NT2/D1 (cell line): ENCODE measurements around the gene IGF2BP2.

Source experiments
- DNase-seq: peaks from one replicate; pipeline ENCODE4 v3.0.0-alpha.2; 2011; ENCODE audit warnings: low read depth, low spot score
- H3K27me3 ChIP-seq: 2 replicates; pipeline ENCODE4 v1.6.0; 2011; ENCODE audit warnings: mild to moderate bottlenecking; ENCODE audit not compliant: insufficient read length, insufficient read depth
- H3K36me3 ChIP-seq: 2 replicates; pipeline ENCODE4 v1.6.1; 2011; ENCODE audit warnings: mild to moderate bottlenecking, low read length, mixed read lengths; ENCODE audit not compliant: insufficient read depth, insufficient read length
- H3K4me1 ChIP-seq: 2 replicates; pipeline ENCODE4 v1.5.1; 2011; ENCODE audit not compliant: insufficient read depth, insufficient read length
- H3K4me3 ChIP-seq: 2 replicates; pipeline ENCODE4 v1.5.1; 2011; ENCODE audit warnings: low read depth; ENCODE audit not compliant: insufficient read length
- H3K9ac ChIP-seq: 2 replicates; pipeline ENCODE4 v1.6.0; 2011; ENCODE audit warnings: low read depth; ENCODE audit not compliant: insufficient read length
- H3K9me3 ChIP-seq: 2 replicates; pipeline ENCODE4 v1.5.1; 2011; ENCODE audit warnings: mild to moderate bottlenecking, low read length; ENCODE audit not compliant: insufficient read depth
- SUZ12 ChIP-seq: IDR thresholded peaks from 2 replicates; pipeline ENCODE4 v1.6.1; 2011; ENCODE audit not compliant: insufficient read length, insufficient read depth; ENCODE audit errors: extremely low read depth
- YY1 ChIP-seq: IDR thresholded peaks from 2 replicates; pipeline ENCODE4 v1.6.1; 2011; ENCODE audit not compliant: insufficient read length, insufficient read depth
- ZNF274 ChIP-seq: IDR thresholded peaks from 2 replicates; pipeline ENCODE4 v1.6.1; 2011; ENCODE audit warnings: mild to moderate bottlenecking, low read depth, low read length

The IGF2BP2 gene

DNA sequence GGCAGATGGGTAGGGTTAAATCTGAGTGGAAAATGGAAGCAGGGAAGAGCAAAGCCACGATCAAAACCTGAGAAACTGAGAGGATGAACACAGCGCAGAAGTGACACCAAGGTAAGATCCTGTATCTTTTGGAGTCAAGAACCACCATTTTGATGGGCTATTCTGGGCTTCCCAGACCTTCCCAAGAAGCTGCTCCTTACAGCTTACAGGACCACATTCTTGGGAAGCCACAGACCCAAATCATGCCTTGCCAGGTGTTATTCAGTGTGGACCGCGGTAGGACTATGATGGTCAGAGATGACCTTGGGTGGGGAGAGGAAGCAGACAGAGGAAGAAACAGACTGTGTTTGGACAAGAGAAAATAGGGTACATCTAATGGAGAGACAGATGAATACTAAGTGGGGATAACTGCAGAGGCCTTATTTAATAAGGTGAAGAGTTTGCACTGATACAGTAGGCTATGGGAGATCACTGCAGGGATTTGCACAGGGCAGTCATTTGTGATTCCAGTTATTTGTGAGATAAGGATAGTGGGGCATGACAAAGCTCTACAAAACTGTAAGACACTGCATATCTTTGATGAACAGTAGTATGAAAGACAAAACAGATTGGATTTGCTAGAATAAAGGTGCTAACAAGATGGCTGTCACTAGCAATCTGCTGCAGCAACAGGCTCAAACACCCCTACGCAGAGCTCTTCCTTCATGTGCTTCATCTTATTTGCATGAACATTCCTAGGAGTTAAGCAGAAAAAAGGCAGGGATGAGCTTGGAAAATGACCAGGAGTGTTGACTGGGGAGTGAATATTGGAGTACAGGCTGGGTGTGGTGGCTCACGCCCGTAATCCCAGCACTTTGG lies 105.9 kb downstream of the IGF2BP2 start:
- DNase-seq: no peak
- Histone ChIP-seq H3K9me3 (no peaks in the 10 kb centered on the region), H3K4me3 (no peak overlapping the region), H3K36me3 (peaks cover 18% of the 10 kb centered on the region), H3K9ac (no peak overlapping the region), H3K4me1 (peaks cover 17% of the 10 kb centered on the region), H3K27me3 (no peaks in the 10 kb centered on the region)
- TF ChIP-seq YY1 (no peak), ZNF274 (no peak), SUZ12 (no peak)

DNA sequence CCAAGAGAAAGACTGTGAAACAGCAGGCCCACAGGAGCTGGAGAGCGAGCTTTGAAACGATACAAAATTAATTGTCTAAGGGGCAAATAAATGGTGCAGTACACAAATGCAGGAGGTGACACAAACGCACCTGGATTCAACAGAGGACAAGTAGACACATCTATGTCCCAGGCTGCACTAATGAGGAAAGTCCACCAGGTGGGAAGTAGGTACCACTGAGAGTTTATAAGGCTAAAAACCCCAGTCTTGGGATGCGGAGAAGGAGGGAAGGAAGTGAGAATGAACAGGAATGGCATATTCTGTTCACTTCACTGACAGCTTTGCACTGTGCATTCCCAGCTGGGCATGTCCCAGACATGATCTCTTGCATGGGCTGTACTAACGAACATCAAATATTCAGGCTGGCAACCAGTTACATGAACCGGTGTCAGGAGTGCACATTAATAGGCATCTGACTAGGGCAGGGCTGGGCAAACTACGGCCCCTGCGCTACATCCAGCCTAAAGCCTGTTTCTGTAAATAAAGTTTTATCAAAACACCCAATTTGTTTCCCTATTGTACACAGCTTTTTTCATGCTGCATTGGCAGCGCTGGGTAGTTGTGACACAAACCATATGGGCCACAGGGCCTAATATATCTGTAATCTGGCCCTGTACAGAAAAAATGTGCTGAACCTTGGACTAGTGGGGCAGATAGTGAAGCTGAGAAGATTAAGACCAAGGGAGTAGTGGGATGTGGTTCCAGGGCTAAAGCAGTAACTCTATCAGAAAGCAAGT lies 107.0 kb downstream of the IGF2BP2 start:
- TF ChIP-seq YY1 (no peak), ZNF274 (no peak), SUZ12 (no peak)
- Histone ChIP-seq H3K9ac (no peak overlapping the region), H3K9me3 (no peaks in the 10 kb centered on the region), H3K36me3 (peaks cover 18% of the 10 kb centered on the region), H3K27me3 (no peaks in the 10 kb centered on the region), H3K4me3 (no peak overlapping the region), H3K4me1 (peaks cover 17% of the 10 kb centered on the region)
- DNase-seq: no peak

DNA sequence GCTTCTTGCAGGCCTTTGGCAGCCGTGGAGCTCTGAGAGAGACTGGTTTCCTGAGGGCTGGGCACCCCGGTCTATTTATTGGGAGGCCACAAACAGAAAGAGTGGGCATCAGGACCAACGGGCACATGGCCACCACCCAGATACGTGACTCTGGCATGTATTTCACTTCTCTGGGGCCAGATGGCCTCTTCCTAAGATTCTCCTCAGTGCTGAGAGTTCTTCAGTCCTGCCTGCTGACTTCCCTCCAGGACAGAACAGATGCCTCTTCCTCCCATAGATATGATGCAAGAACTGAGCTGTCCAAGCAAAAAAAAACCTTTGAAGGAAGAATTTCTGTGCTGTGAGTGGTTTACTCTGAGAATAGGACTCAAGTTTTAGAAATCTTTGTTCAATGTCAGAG lies 107.7 kb downstream of the IGF2BP2 start:
- H3K9me3 ChIP-seq: no peaks in the 10 kb centered on the region
- H3K9ac ChIP-seq: no peak overlapping the region
- H3K4me1 ChIP-seq: peaks cover 17% of the 10 kb centered on the region
- H3K36me3 ChIP-seq: peaks cover 18% of the 10 kb centered on the region
- no peak for TF ChIP-seq YY1
- TF ChIP-seq SUZ12: no peak
- TF ChIP-seq ZNF274: no peak
- no peak for DNase-seq
- no peak overlapping the region for H3K4me3 ChIP-seq
- H3K27me3 ChIP-seq: no peaks in the 10 kb centered on the region

DNA sequence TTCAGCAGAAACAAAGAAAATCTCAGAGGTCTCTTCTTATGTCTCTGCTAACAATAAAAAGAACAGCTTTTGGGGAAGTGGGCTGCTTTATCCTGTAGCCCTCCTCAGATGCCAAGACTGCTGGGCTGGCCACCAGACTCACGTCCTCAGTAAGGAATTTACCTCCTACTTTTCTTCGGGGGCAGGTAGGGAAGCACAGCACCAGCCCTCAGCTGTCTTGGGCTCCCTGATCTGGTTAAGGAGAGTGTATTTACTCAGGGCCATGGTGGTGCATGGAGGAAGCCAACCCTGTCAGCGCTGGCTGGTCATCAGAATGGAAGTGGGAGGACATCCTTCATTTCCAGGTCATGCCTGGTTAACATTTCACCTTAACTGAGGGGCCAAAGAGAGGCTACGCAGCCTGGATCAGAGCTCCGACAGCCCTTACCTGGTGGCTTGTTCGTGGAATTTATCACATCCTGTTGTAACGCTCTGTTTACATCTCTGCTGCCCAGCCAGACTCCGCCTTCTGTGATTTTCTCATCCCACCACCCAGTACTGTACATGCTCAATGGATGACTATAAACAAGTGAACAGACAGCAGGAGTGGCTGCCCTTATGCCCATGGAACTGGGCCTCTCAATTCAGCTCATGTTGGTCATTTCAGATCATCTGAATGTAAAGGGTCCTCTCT lies 108.3 kb downstream of the IGF2BP2 start:
- TF ChIP-seq ZNF274 (no peak), SUZ12 (no peak), YY1 (no peak)
- Histone ChIP-seq H3K4me1 (peaks cover 17% of the 10 kb centered on the region), H3K9ac (no peak overlapping the region), H3K9me3 (no peaks in the 10 kb centered on the region), H3K36me3 (peaks cover 18% of the 10 kb centered on the region), H3K27me3 (no peaks in the 10 kb centered on the region), H3K4me3 (no peak overlapping the region)
- no peak for DNase-seq

DNA sequence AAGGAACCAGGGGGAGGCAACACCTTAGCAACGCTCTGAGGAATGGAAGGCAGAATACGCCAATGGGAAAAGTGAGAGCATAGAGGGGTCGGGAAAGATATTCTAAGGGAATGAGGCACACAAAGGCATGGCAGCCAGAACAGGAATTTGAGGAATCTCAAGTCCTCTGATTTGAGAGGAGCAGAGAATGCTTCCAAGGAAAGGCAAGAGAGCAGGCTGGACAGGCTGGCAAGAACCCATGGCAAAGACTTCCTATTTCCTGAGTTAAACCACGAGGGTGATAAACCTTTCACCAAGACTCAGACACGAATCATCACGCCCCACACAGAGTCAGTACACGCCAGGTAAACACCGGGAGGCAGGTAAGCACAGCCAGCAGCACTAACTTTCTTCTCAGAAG lies 109.8 kb downstream of the IGF2BP2 start:
- Histone ChIP-seq H3K36me3 (peaks cover 12% of the 10 kb centered on the region), H3K4me1 (peaks cover 14% of the 10 kb centered on the region)
- peak; percentile 67 for DNase-seq

DNA sequence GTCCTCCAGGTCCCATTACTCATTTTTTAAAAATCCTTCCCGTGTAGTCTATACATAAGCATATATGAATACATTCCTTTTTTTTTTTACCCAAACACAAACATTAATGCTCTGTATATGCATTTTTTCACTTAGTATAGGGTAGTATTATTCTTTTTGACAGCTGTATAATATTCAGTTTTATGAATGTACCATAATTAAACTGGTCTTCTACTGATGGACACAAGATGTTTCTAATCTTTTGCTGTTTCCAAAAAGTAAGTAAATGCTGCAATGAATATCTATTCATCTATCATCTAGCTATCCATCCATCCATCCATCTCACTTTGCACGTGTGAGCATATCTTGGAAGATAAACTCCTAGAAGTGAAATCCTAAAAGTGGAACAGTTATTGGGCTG lies 110.8 kb downstream of the IGF2BP2 start:
- DNase-seq: no peak
- TF ChIP-seq SUZ12 (no peak), YY1 (no peak), ZNF274 (no peak)
- Histone ChIP-seq H3K36me3 (peaks cover 10% of the 10 kb centered on the region), H3K4me1 (peaks cover 14% of the 10 kb centered on the region), H3K9me3 (no peaks in the 10 kb centered on the region), H3K27me3 (no peaks in the 10 kb centered on the region), H3K9ac (no peak overlapping the region), H3K4me3 (no peak overlapping the region)

More for the DNA sequence above, 109.8 kb downstream of the IGF2BP2 start:
- TF ChIP-seq ZNF274 (no peak), YY1 (no peak), SUZ12 (no peak)
- no peaks in the 10 kb centered on the region for H3K27me3 ChIP-seq
- no peaks in the 10 kb centered on the region for H3K9me3 ChIP-seq
- no peak overlapping the region for H3K4me3 ChIP-seq
- H3K9ac ChIP-seq: no peak overlapping the region
